Measurements from ENCODE around the gene IGSF3. TPM values are rescaled to one million over a fixed set of nuclear protein-coding genes. Genes with fewer than 3 reads are reported as not detected.

Gene IGSF3
- total and polyA plus RNA-seq, 10 of the 15 experiments (the other 5 are each of a cell fraction or from before 2014, with no cell fraction given) = 1.4 to 18.0 (median 9.6) TPM

DNA sequence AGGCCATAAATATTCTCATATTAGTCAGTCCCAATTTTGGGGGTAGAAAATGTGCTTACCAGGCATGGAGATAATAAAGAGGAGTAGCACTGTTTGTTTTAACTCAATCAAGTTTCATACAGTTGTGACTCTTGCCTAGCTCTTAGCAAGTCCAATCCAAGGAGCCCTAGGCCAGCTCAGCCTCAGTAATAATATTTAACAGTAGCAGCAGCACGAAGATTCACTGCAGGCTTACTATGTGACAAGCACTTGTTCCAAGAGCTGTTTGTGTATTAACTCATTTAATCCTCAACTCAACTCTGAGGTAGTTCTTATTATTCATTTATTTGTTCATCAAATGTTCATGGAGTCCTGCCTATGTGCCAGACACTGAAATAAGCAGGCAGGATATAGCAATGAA, 109.0 kb downstream of the IGSF3 start:
- Histone ChIP-seq H3K36me3 (ENCODE audit: control insufficient read depth in 2 of 2, insufficient read depth in 2 of 2, low read length in 1 of 2) (peaks cover 2 to 9% of the 10 kb centered on the region in 2 experiments; a peak in 3 of 4 replicates), H2AFZ (ENCODE audit: control insufficient read depth, low read depth, low read length) (no peak overlapping the region), H3K4me1 (ENCODE audit: control insufficient read depth, insufficient read depth, low read length) (peaks cover 64% of the 10 kb centered on the region), H3K79me2 (ENCODE audit: control insufficient read depth, insufficient read depth, low read length) (peaks cover 98% of the 10 kb centered on the region), H3K4me2 (ENCODE audit: control insufficient read depth, insufficient read depth) (peak overlapping the region; percentile 92), H3K27ac (ENCODE audit: control insufficient read depth, insufficient read depth) (peak overlapping the region; percentile 100), H4K20me1 (ENCODE audit: control insufficient read depth, insufficient read depth) (no peaks in the 10 kb centered on the region), H3K9me3 (replicated peaks; ENCODE audit: control insufficient read depth, insufficient read depth, low read length) (peaks cover 9% of the 10 kb centered on the region; the same call in 2 of the 3 replicates), H3K9ac (ENCODE audit: control insufficient read depth, insufficient read depth, low read length) (peak overlapping the region; percentile 85), H3K4me3 (peak overlapping the region; percentile 48; the same call in 1 of the 2 replicates), H3K27me3 (replicated peaks in 1 of 2; ENCODE audit: control insufficient read depth in 2 of 2, insufficient read depth in 2 of 2, low read length in 1 of 2) (no peaks in the 10 kb centered on the region)
- RAD21 ChIA-PET (ENCODE audit: unreplicated experiment) = interaction anchor here (1.3 to 5.9 kb wide), 12 partner anchors 8 to 501 kb away, joined by 3 to 50 read pairs (median 11); partner anchors contain the start of genes CD58 and TTF2
- 0% methylated on average over 1 of the region's 1 CpG for WGBS (ENCODE audit: insufficient coverage, insufficient replicate concordance, low lambda C conversion rate, missing lambda C conversion rate)
- DNase-seq (ENCODE audit: low read depth, low spot score) (no peak), ATAC-seq (peak; percentile 1; the same call in 2 of the 3 replicates), FAIRE-seq (no peak)
- BruUV-seq (replicated peaks) = TSS peak; percentile 67
- CTCF ChIA-PET = interaction anchor here (1.1 to 4.0 kb wide), 6 partner anchors 10 to 114 kb away, joined by 3 to 30 read pairs (median 5); no protein-coding TSS in a partner anchor
- in situ Hi-C loops (cut with MboI) (loop anchor here (25.0 kb wide), 1 partner anchor 1104 kb away; no protein-coding TSS in a partner anchor), intact Hi-C loops (cut with micrococcal nuclease; ENCODE audit: unreplicated experiment) (loop anchor here (2.0 to 5.0 kb wide), 4 partner anchors 20 to 504 kb away; partner anchors contain the start of gene TTF2)
- POLR2A ChIA-PET = interaction anchor here (1.9 to 5.9 kb wide), 4 partner anchors 11 to 54 kb away, joined by 8 to 95 read pairs (median 22); partner anchors contain the start of gene CD58
- SMC1A ChIA-PET (ENCODE audit: uncharacterized antibody, unreplicated experiment) = interaction anchor here (0.6 to 7.7 kb wide), 7 partner anchors 10 to 103 kb away, joined by 3 to 128 read pairs (median 25); no protein-coding TSS in a partner anchor
- TF ChIP-seq NFIC (IDR thresholded peaks at IDR 0.05; ENCODE audit: low read depth, low read length) (no peak), CBX5 (IDR thresholded peaks at IDR 0.05; ENCODE audit: low read depth) (0 out of 2 replicates have a peak, but pooled peaks have one; percentile 2), BMI1 (IDR thresholded peaks at IDR 0.05; ENCODE audit: borderline replicate concordance) (no peak), USF1 (IDR thresholded peaks at IDR 0.05; ENCODE audit: borderline replicate concordance, extremely low read length, insufficient read depth, low read depth, low read length) (no peak), CHD4 (IDR thresholded peaks at IDR 0.05) (no peak), POLR2A (IDR thresholded peaks at IDR 0.05; ENCODE audit: low read depth, low read length) (no peak), POLR2AphosphoS5 (IDR thresholded peaks at IDR 0.05; ENCODE audit: low read length) (peak; percentile 10; the same call in 1 of the 2 replicates), NBN (IDR thresholded peaks at IDR 0.05) (no peak)
- TF ChIP-seq, protein P1, sequence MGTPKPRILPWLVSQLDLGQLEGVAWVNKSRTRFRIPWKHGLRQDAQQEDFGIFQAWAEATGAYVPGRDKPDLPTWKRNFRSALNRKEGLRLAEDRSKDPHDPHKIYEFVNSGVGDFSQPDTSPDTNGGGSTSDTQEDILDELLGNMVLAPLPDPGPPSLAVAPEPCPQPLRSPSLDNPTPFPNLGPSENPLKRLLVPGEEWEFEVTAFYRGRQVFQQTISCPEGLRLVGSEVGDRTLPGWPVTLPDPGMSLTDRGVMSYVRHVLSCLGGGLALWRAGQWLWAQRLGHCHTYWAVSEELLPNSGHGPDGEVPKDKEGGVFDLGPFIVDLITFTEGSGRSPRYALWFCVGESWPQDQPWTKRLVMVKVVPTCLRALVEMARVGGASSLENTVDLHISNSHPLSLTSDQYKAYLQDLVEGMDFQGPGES (IDR thresholded peaks at IDR 0.05) = no peak
- TF ChIP-seq, protein P2, sequence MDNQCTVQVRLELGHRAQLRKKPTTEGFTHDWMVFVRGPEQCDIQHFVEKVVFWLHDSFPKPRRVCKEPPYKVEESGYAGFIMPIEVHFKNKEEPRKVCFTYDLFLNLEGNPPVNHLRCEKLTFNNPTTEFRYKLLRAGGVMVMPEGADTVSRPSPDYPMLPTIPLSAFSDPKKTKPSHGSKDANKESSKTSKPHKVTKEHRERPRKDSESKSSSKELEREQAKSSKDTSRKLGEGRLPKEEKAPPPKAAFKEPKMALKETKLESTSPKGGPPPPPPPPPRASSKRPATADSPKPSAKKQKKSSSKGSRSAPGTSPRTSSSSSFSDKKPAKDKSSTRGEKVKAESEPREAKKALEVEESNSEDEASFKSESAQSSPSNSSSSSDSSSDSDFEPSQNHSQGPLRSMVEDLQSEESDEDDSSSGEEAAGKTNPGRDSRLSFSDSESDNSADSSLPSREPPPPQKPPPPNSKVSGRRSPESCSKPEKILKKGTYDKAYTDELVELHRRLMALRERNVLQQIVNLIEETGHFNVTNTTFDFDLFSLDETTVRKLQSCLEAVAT (IDR thresholded peaks at IDR 0.05) = no peak
- TF ChIP-seq, protein P3, sequence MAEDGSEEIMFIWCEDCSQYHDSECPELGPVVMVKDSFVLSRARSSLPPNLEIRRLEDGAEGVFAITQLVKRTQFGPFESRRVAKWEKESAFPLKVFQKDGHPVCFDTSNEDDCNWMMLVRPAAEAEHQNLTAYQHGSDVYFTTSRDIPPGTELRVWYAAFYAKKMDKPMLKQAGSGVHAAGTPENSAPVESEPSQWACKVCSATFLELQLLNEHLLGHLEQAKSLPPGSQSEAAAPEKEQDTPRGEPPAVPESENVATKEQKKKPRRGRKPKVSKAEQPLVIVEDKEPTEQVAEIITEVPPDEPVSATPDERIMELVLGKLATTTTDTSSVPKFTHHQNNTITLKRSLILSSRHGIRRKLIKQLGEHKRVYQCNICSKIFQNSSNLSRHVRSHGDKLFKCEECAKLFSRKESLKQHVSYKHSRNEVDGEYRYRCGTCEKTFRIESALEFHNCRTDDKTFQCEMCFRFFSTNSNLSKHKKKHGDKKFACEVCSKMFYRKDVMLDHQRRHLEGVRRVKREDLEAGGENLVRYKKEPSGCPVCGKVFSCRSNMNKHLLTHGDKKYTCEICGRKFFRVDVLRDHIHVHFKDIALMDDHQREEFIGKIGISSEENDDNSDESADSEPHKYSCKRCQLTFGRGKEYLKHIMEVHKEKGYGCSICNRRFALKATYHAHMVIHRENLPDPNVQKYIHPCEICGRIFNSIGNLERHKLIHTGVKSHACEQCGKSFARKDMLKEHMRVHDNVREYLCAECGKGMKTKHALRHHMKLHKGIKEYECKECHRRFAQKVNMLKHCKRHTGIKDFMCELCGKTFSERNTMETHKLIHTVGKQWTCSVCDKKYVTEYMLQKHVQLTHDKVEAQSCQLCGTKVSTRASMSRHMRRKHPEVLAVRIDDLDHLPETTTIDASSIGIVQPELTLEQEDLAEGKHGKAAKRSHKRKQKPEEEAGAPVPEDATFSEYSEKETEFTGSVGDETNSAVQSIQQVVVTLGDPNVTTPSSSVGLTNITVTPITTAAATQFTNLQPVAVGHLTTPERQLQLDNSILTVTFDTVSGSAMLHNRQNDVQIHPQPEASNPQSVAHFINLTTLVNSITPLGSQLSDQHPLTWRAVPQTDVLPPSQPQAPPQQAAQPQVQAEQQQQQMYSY (CRISPR knock-in tag; IDR thresholded peaks at IDR 0.05) = no peak
- TF ChIP-seq, protein P4, sequence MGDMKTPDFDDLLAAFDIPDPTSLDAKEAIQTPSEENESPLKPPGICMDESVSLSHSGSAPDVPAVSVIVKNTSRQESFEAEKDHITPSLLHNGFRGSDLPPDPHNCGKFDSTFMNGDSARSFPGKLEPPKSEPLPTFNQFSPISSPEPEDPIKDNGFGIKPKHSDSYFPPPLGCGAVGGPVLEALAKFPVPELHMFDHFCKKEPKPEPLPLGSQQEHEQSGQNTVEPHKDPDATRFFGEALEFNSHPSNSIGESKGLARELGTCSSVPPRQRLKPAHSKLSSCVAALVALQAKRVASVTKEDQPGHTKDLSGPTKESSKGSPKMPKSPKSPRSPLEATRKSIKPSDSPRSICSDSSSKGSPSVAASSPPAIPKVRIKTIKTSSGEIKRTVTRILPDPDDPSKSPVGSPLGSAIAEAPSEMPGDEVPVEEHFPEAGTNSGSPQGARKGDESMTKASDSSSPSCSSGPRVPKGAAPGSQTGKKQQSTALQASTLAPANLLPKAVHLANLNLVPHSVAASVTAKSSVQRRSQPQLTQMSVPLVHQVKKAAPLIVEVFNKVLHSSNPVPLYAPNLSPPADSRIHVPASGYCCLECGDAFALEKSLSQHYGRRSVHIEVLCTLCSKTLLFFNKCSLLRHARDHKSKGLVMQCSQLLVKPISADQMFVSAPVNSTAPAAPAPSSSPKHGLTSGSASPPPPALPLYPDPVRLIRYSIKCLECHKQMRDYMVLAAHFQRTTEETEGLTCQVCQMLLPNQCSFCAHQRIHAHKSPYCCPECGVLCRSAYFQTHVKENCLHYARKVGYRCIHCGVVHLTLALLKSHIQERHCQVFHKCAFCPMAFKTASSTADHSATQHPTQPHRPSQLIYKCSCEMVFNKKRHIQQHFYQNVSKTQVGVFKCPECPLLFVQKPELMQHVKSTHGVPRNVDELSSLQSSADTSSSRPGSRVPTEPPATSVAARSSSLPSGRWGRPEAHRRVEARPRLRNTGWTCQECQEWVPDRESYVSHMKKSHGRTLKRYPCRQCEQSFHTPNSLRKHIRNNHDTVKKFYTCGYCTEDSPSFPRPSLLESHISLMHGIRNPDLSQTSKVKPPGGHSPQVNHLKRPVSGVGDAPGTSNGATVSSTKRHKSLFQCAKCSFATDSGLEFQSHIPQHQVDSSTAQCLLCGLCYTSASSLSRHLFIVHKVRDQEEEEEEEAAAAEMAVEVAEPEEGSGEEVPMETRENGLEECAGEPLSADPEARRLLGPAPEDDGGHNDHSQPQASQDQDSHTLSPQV (IDR thresholded peaks at IDR 0.05) = no peak
